ENCODE results near the gene ZDHHC14. TPM values are rescaled to one million over a fixed set of nuclear protein-coding genes. Genes with fewer than 3 reads are reported as not detected.

The ZDHHC14 gene
- total RNA-seq, 6 experiments from 2014 or later = 5.2 to 6.7 (median 6.0) TPM

GRCh38 chr6:157521362-157522335 lies 140.7 kb downstream of the ZDHHC14 start:
- TF ChIP-seq, protein P1, sequence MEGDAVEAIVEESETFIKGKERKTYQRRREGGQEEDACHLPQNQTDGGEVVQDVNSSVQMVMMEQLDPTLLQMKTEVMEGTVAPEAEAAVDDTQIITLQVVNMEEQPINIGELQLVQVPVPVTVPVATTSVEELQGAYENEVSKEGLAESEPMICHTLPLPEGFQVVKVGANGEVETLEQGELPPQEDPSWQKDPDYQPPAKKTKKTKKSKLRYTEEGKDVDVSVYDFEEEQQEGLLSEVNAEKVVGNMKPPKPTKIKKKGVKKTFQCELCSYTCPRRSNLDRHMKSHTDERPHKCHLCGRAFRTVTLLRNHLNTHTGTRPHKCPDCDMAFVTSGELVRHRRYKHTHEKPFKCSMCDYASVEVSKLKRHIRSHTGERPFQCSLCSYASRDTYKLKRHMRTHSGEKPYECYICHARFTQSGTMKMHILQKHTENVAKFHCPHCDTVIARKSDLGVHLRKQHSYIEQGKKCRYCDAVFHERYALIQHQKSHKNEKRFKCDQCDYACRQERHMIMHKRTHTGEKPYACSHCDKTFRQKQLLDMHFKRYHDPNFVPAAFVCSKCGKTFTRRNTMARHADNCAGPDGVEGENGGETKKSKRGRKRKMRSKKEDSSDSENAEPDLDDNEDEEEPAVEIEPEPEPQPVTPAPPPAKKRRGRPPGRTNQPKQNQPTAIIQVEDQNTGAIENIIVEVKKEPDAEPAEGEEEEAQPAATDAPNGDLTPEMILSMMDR (IDR thresholded peaks at IDR 0.05) = no peak
- DNase-seq = no peak

GRCh38 chr6:157522472-157522871 lies 141.5 kb downstream of the ZDHHC14 start:
- Mint-ChIP-seq H3K27me3 (ENCODE audit: insufficient read depth) (no peaks in the 10 kb centered on the region; the same call in 1 of the 2 replicates), H3K36me3 (ENCODE audit: low read depth) (no peaks in the 10 kb centered on the region), H3K9me3 (no peaks in the 10 kb centered on the region), H3K27ac (no peak overlapping the region), H3K4me3 (no peak overlapping the region), H3K4me1 (ENCODE audit: low read depth) (peaks cover 5% of the 10 kb centered on the region; the same call in 1 of the 2 replicates)
- DNase-seq = no peak
- TF ChIP-seq, protein P1 (IDR thresholded peaks at IDR 0.05) = no peak

More at GRCh38 chr6:157521362-157522335, 140.7 kb downstream of the ZDHHC14 start:
- Mint-ChIP-seq H3K36me3 (ENCODE audit: low read depth) (peaks cover 1% of the 10 kb centered on the region; the same call in 1 of the 2 replicates), H3K4me1 (ENCODE audit: low read depth) (peaks cover 5% of the 10 kb centered on the region; the same call in 1 of the 2 replicates), H3K27me3 (ENCODE audit: insufficient read depth) (no peaks in the 10 kb centered on the region; the same call in 1 of the 2 replicates), H3K4me3 (no peak overlapping the region), H3K9me3 (no peaks in the 10 kb centered on the region), H3K27ac (no peak overlapping the region)

DNA sequence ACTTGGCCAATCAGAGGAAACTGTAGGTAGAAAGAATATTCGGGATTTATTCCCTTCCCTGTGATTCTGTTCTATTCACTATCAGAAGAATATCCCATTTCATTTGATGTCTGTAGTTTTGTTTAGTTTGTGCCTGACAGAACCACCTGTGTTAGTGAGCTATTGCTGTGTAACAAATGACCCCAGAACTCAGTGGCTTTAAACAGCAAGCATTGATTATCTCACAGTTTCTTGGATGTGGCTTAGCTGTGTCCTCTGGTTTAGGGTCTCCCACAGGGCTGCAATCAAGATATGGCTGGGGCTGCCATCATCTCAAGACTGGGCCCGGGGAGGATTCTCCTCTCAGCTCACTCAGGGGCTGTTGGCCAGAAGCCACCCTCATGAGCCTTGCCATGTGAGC lies 143.7 kb downstream of the ZDHHC14 start:
- Mint-ChIP-seq H3K27ac (no peak overlapping the region), H3K4me3 (no peak overlapping the region), H3K9me3 (no peaks in the 10 kb centered on the region), H3K27me3 (ENCODE audit: insufficient read depth) (no peaks in the 10 kb centered on the region; the same call in 1 of the 2 replicates), H3K4me1 (ENCODE audit: low read depth) (no peaks in the 10 kb centered on the region), H3K36me3 (ENCODE audit: low read depth) (no peaks in the 10 kb centered on the region)
- no peak for DNase-seq
- TF ChIP-seq, protein P1 (IDR thresholded peaks at IDR 0.05) = no peak

DNA sequence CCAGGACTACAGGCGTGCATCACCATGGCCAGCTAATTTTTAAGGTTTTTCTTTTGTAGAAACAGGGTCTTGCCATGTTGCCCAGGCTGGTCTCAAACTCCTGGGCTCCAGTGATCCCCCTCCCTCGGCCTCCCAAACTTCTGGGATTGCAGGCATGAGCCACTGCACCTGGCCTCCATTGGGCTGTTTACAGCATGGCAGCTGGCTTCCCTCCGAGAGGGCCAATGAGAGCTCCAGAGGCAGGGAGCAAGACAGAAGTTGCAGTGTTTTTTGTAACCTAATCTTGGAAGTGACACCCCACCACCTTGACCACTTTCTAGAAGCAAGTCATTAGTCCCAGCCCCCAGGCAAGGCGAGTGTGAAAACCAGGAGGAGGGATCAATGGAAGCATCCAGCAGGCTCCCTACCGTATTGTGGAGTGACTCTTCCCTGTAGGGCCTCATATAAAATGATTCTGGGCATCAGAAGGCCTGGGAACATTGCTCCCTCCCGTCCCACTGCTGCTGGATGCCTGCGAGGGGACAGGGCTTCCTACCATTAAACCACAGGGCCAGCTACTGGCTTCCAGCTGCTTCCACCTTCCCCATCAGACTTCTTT lies 144.4 kb downstream of the ZDHHC14 start:
- Mint-ChIP-seq H3K9me3 (no peaks in the 10 kb centered on the region), H3K36me3 (ENCODE audit: low read depth) (no peaks in the 10 kb centered on the region), H3K4me3 (no peak overlapping the region), H3K4me1 (ENCODE audit: low read depth) (no peaks in the 10 kb centered on the region), H3K27ac (no peak overlapping the region), H3K27me3 (ENCODE audit: insufficient read depth) (no peaks in the 10 kb centered on the region; the same call in 1 of the 2 replicates)
- TF ChIP-seq, protein P1 (IDR thresholded peaks at IDR 0.05) = no peak
- DNase-seq = no peak

DNA sequence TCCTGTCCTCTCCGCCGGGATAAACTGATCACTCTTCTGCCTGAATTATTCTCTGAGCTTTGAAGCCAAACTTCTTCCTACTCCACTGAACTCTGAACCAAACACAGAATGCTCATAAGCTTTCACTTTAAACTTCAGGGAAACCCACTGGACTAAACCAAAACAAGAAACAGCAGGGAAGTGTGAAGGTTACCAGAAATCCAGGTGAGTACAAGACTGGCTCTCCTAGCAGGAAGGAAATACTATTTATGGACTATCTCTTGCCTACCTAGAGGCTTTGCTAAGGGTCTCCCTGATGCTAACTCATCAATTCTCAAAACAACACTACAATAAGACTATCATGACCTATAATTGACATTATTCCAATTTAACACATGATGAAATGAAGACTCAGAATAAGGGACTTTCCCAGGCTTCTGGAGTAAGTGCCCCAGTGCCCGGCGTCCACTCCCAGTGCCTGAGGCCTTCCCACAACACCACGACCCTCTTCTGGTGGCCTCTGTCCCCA lies 145.0 kb downstream of the ZDHHC14 start:
- Mint-ChIP-seq H3K4me1 (ENCODE audit: low read depth) (no peaks in the 10 kb centered on the region), H3K27me3 (ENCODE audit: insufficient read depth) (no peaks in the 10 kb centered on the region; the same call in 1 of the 2 replicates), H3K4me3 (no peak overlapping the region), H3K36me3 (ENCODE audit: low read depth) (no peaks in the 10 kb centered on the region), H3K27ac (no peak overlapping the region), H3K9me3 (no peaks in the 10 kb centered on the region)
- no peak for DNase-seq
- TF ChIP-seq, protein P1 (IDR thresholded peaks at IDR 0.05) = no peak

Measured in HFFc6 (cell line).